Aorta (tissue), 5 donors: Measurements from ENCODE around the gene KRTAP10-11. TPM values are rescaled to one million over a fixed set of nuclear protein-coding genes. Genes with fewer than 3 reads are reported as not detected.
A peak's percentile ranks its signal among the peaks of the same experiment; 100 is the strongest.

ENCODE experiments used
- ATAC-seq: fragments of 200-7000 bp; cut with Tn5 transposase; one replicate; pipeline ENCODE4 v1.9.1; 2022; ENCODE audit warnings: moderate library complexity; ENCODE audit not compliant: low FRiP score
- DNase-seq, 2 donors: peaks; one replicate each; pipeline ENCODE4 v3.0.0-alpha.2; 2020
- H3K27ac ChIP-seq, 2 donors: one replicate each; pipeline ENCODE4 v1.5.1; 2013; ENCODE audit warnings: low read length in 2 of 2, mild to moderate bottlenecking in 2 of 2, moderate library complexity in 2 of 2, control low read depth in 1 of 2, inconsistent platforms in 1 of 2, low read depth in 1 of 2
- H3K27me3 ChIP-seq, 2 donors: one replicate each; pipeline ENCODE4 v1.6.1; 2013; ENCODE audit warnings: control low read depth in 1 of 2, low read length in 1 of 2, mild to moderate bottlenecking in 1 of 2, moderate library complexity in 1 of 2; ENCODE audit not compliant: insufficient read depth in 2 of 2, control insufficient read depth in 1 of 2
- H3K36me3 ChIP-seq, 2 donors: one replicate each; pipeline ENCODE4 v1.6.1; 2013; ENCODE audit warnings: control low read depth in 1 of 2, low read length in 1 of 2, mild to moderate bottlenecking in 1 of 2; ENCODE audit not compliant: insufficient read depth in 2 of 2, control insufficient read depth in 1 of 2
- H3K4me1 ChIP-seq, 2 donors: one replicate each; pipeline ENCODE4 v1.6.1; 2013; ENCODE audit warnings: low read length in 2 of 2, control low read depth in 1 of 2, mild to moderate bottlenecking in 1 of 2, moderate library complexity in 1 of 2; ENCODE audit not compliant: insufficient read depth in 2 of 2, control insufficient read depth in 1 of 2
- H3K4me3 ChIP-seq, 2 donors: one replicate each; pipeline ENCODE4 v1.5.1; 2013; ENCODE audit warnings: low read length in 2 of 2, control low read depth in 1 of 2, mild to moderate bottlenecking in 1 of 2
- H3K9me3 ChIP-seq: one replicate; pipeline ENCODE4 v1.6.1; 2013; ENCODE audit warnings: mild to moderate bottlenecking, low read length; ENCODE audit not compliant: control insufficient read depth
- WGBS, 2 donors: extraction: QIAGEN DNeasy Blood & Tissue Kit; methylation state at CpG; one replicate each; pipeline ENCODE4 v1.1.7; 2013; 5-methylcytosine and 5-hydroxymethylcytosine counted together
- intact Hi-C, 2 donors: fragments of 100-400 bp; cut with DNase I; formaldehyde crosslinking; loops; one replicate each; pipeline versions ENCODE4 v1.14.2 to v1.15.0; 2022
- polyA plus RNA-seq, 2 donors: library from polyadenylated mRNA; stranded (reverse); fragments of 200-250 nt; gene quantifications; one replicate each; pipeline ENCODE4 v1.2.3, GENCODE V29; 2013
- total RNA-seq, 2 donors: library from RNA; stranded (reverse); fragmentation: NEBNext Ultra II Directional; extraction: Animal tissue kit (Norgen Biotek cat#: 25700); gene quantifications; one replicate each; pipeline ENCODE4 v1.2.1, GENCODE V29; 2021
- donor health status: healthy with polysubstance abuse.
- donor health status: Bipolar disorder and iron deficiency.
- donor health status: DM: no; HTN: no; CAD: no.
- donor health status: DM: no; HTN: no; CAD: no.
- donor health status: DM: yes; HTN: yes; CAD: no.

KRTAP10-11 gene
- total and polyA plus RNA-seq, 4 donors: not detected

- no peaks in the 10 kb centered on the region for H3K36me3 ChIP-seq
- H3K4me3 ChIP-seq: no peak overlapping the region
- WGBS, 2 donors: 71 to 76% methylated on average over 1 of the region's 1 CpG
- no peaks in the 10 kb centered on the region for H3K27me3 ChIP-seq
- intact Hi-C loops: no loop called here
- ATAC-seq (no peak), DNase-seq (no peak)
- peaks cover 3% of the 10 kb centered on the region for H3K9me3 ChIP-seq
- H3K27ac ChIP-seq: no peak overlapping the region
- H3K4me1 ChIP-seq: no peaks in the 10 kb centered on the region
Measured at GRCh38 chr21:44667612-44668011, 21.4 kb downstream of the KRTAP10-11 start.

GRCh38 chr21:44670642-44671432, 24.6 kb downstream of the KRTAP10-11 start:
- DNase-seq: no peak
- no peak overlapping the region for H3K27ac ChIP-seq
- ATAC-seq: no peak

GRCh38 chr21:44671911-44672310, 25.7 kb downstream of the KRTAP10-11 start:
- no peak for DNase-seq
- Histone ChIP-seq H3K27ac (no peak overlapping the region), H3K4me3 (no peak overlapping the region), H3K4me1 (no peaks in the 10 kb centered on the region), H3K36me3 (no peaks in the 10 kb centered on the region), H3K9me3 (peaks cover 3% of the 10 kb centered on the region), H3K27me3 (no peaks in the 10 kb centered on the region)
- intact Hi-C loops: no loop called here
- whole genome bisulfite sequencing, 2 donors: 97 to 100% methylated on average over 1 of the region's 1 CpG
- no peak for ATAC-seq

More at GRCh38 chr21:44670642-44671432, 24.6 kb downstream of the KRTAP10-11 start:
- no peak overlapping the region for H3K4me3 ChIP-seq
- H3K4me1 ChIP-seq: no peaks in the 10 kb centered on the region
- WGBS, 2 donors: 69 to 88% methylated on average over 3 of the region's 3 CpGs
- no peaks in the 10 kb centered on the region for H3K27me3 ChIP-seq
- intact Hi-C loops: no loop called here
- no peaks in the 10 kb centered on the region for H3K36me3 ChIP-seq
- H3K9me3 ChIP-seq: peaks cover 3% of the 10 kb centered on the region

GRCh38 chr21:44677881-44678280, 31.7 kb downstream of the KRTAP10-11 start:
- no peaks in the 10 kb centered on the region for H3K4me1 ChIP-seq
- H3K4me3 ChIP-seq: no peak overlapping the region
- H3K9me3 ChIP-seq: no peaks in the 10 kb centered on the region
- no peak overlapping the region for H3K27ac ChIP-seq
- DNase-seq (no peak), ATAC-seq (no peak)
- H3K27me3 ChIP-seq: no peaks in the 10 kb centered on the region
- intact Hi-C loops: no loop called here
- no peaks in the 10 kb centered on the region for H3K36me3 ChIP-seq
- WGBS, 2 donors: 91 to 92% methylated on average over 13 of the region's 13 CpGs

GRCh38 chr21:44681152-44681551, 34.9 kb downstream of the KRTAP10-11 start:
- intact Hi-C loops: no loop called here
- peak in 1 of 2 donors; percentile 55 for DNase-seq
- Histone ChIP-seq H3K36me3 (no peaks in the 10 kb centered on the region), H3K9me3 (no peaks in the 10 kb centered on the region), H3K27ac (no peak overlapping the region), H3K4me3 (no peak overlapping the region), H3K4me1 (no peaks in the 10 kb centered on the region), H3K27me3 (no peaks in the 10 kb centered on the region)
- no peak for ATAC-seq
- WGBS, 2 donors: 71 to 86% methylated on average over 8 to 11 of the region's 11 CpGs

GRCh38 chr21:44681861-44682579, 35.8 kb downstream of the KRTAP10-11 start, which contains the start of gene KRTAP12-1:
Gene KRTAP12-1 (minus strand): TSS chr21:44682163. CDS start chr21:44682123, 40 bp downstream.
- Histone ChIP-seq H3K9me3 (no peaks in the 10 kb centered on the region), H3K4me1 (no peaks in the 10 kb centered on the region), H3K36me3 (no peaks in the 10 kb centered on the region), H3K27ac (no peak within 1 kb of the TSS), H3K4me3 (no peak within 1 kb of the TSS), H3K27me3 (no peaks in the 10 kb centered on the region)
- intact Hi-C loops: no loop called here
- no peak for ATAC-seq
- peak in 1 of 2 donors; percentile 62 for DNase-seq
- WGBS, 2 donors: 77 to 79% methylated on average over 23 of the region's 23 CpGs

GRCh38 chr21:44682580-44683151, 36.5 kb downstream of the KRTAP10-11 start:
- intact Hi-C loops: no loop called here
- Histone ChIP-seq H3K4me3 (no peak overlapping the region), H3K27me3 (no peaks in the 10 kb centered on the region), H3K27ac (no peak overlapping the region), H3K9me3 (no peaks in the 10 kb centered on the region), H3K36me3 (no peaks in the 10 kb centered on the region), H3K4me1 (no peaks in the 10 kb centered on the region)
- peak in 1 of 2 donors; percentile 27 for DNase-seq
- no peak for ATAC-seq
- WGBS, 2 donors: 82% methylated on average over 15 of the region's 15 CpGs

GRCh38 chr21:44684077-44684476, 37.9 kb downstream of the KRTAP10-11 start:
- no peak for ATAC-seq
- no peaks in the 10 kb centered on the region for H3K9me3 ChIP-seq
- intact Hi-C loops: no loop called here
- H3K27ac ChIP-seq: no peak overlapping the region
- 74 to 76% methylated on average over 7 of the region's 7 CpGs for WGBS, 2 donors
- H3K36me3 ChIP-seq: no peaks in the 10 kb centered on the region
- no peak overlapping the region for H3K4me3 ChIP-seq
- no peaks in the 10 kb centered on the region for H3K4me1 ChIP-seq
- H3K27me3 ChIP-seq: no peaks in the 10 kb centered on the region
- no peak for DNase-seq
